Large intestine (tissue), 3 donors: ENCODE measurements around the gene SMG6. TPM values are rescaled to one million over a fixed set of nuclear protein-coding genes. Genes with fewer than 3 reads are reported as not detected.

ENCODE experiments used
- DNase-seq, 2 donors: peaks; one replicate each; pipeline versions ENCODE4 v3.0.0 to v3.0.0-alpha.2; 2013
- H3K27ac ChIP-seq: one replicate; pipeline ENCODE4 v1.5.1; 2013; ENCODE audit warnings: low read length
- H3K27me3 ChIP-seq: 2 replicates; pipeline ENCODE4 v1.6.1; 2013; ENCODE audit warnings: low read length; ENCODE audit not compliant: control insufficient read depth, insufficient read depth
- H3K36me3 ChIP-seq: 2 replicates; pipeline ENCODE4 v1.6.1; 2013; ENCODE audit warnings: low read length; ENCODE audit not compliant: control insufficient read depth, insufficient read depth
- H3K4me1 ChIP-seq: one replicate; pipeline ENCODE4 v1.6.1; 2013; ENCODE audit warnings: low read length; ENCODE audit not compliant: control insufficient read depth, insufficient read depth
- H3K4me3 ChIP-seq: one replicate; pipeline ENCODE4 v1.5.1; 2013; ENCODE audit warnings: low read length
- H3K9me3 ChIP-seq: one replicate; pipeline ENCODE4 v1.6.1; 2013; ENCODE audit warnings: mild to moderate bottlenecking, low read depth, low read length, moderate library complexity; ENCODE audit not compliant: control insufficient read depth
- WGBS: methylation state at CpG from one replicate; pipeline ENCODE4 v1.1.5; 2013; ENCODE audit warnings: low lambda C conversion rate; ENCODE audit not compliant: insufficient coverage; 5-methylcytosine and 5-hydroxymethylcytosine counted together
- polyA plus RNA-seq: library from polyadenylated mRNA; unstranded; fragments of 120-200 nt; gene quantifications from one replicate; pipeline ENCODE4 v1.2.1, GENCODE V29; 2013

The SMG6 gene
- polyA plus RNA-seq, 1 donor, result 18.0 TPM

DNA sequence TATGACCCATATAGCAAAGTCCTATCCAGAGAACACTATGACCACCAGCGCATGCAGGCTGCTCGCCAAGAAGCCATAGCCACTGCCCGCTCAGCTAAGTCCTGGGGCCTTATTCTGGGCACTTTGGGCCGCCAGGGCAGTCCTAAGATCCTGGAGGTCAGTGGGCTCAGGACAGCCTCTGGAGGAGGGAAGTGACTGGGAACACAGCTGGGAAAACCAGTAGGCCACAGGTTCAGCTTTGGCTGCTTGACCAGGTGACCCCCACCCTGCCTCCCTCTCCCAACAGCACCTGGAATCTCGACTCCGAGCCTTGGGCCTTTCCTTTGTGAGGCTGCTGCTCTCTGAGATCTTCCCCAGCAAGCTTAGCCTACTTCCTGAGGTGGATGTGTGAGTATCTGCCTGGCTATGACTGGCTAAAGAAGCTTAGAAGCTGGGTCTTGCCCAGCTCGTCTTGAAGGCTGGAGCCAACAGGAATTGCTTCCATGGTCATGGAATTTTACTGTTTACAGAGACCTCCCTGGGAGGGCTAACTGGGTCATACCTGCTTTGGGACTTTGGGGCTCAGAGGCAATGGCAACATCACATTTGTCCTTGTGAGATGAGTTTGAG, 263.3 kb downstream of the SMG6 start:
- Histone ChIP-seq H3K36me3 (peaks cover 62% of the 10 kb centered on the region), H3K4me3 (no peak overlapping the region), H3K27ac (no peak overlapping the region), H3K9me3 (no peaks in the 10 kb centered on the region), H3K4me1 (peaks cover 12% of the 10 kb centered on the region), H3K27me3 (no peaks in the 10 kb centered on the region)
- WGBS, result no CpG with 5 or more reads among the region's 7 CpGs
- no peak for DNase-seq

DNA sequence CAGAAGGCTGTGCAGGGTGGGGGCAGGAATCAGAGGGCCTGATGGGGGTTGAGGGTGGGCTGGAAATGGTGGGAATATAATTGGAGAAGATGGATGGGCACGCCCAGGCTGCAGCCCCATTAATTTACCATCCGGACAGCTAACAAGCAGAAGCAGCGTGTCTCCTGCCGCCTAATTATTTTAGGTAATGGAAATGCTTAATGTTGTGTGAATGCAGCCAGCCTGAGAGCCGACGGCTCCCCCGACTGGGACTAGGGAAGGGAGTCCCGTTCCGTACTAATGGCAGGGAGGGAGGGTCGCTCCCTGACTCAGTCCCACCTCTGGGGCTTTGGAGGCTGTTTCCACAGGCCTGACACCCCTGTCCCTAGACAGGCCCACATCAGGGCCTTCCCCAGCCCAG, 266.4 kb downstream of the SMG6 start:
- Histone ChIP-seq H3K4me1 (peaks cover 4% of the 10 kb centered on the region), H3K9me3 (no peaks in the 10 kb centered on the region), H3K36me3 (peaks cover 53% of the 10 kb centered on the region), H3K27me3 (no peaks in the 10 kb centered on the region), H3K27ac (no peak overlapping the region), H3K4me3 (no peak overlapping the region)
- DNase-seq, result no peak
- no CpG with 5 or more reads among the region's 10 CpGs for WGBS

DNA sequence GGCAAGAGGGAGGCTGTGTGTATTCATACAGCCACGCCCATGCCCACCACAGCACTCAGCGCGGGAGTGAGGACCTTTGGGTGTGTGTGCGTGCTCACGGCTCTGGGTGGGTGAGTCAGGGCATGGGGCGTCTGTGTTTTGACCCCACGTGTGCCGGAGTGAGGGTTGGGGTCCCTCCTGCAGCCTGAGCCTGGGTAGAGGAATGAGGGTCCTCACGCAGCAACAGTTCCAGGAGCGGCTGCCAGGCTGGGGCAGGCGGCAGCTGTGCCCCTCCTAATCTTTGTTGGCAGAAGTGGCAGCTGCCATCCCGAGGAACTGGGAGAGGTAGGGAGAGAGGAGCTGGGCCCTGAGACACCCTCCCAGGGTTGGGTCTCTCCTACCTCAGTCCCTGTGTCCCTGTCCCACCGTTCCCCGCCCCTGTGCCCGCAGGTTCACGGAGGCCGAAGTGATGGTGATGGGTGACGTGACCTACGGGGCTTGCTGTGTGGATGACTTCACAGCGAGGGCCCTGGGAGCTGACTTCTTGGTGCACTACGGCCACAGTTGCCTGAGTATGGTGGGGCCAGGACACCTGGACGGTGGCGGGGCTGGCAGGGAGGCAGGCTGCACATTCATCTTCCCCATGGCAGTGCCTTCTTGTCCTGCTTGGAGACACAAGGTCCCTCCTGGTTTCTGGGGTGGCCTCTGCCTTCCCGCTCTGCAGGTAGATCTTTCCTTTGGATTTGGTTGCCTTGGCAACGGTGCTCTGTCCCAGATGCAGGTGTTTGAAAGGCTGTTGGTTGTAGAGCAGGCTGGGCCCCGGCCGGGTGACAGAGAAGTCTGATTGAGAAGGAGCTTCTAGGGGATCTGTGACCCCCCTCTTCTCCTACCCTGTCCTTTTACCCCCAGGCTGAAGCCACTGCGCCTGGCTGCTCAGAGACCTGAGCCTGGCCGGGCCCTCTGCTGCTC, 267.8 kb downstream of the SMG6 start:
- Histone ChIP-seq H3K4me3 (no peak overlapping the region), H3K27ac (no peak overlapping the region), H3K27me3 (no peaks in the 10 kb centered on the region), H3K9me3 (no peaks in the 10 kb centered on the region), H3K36me3 (peaks cover 53% of the 10 kb centered on the region), H3K4me1 (peaks cover 3% of the 10 kb centered on the region)
- no peak for DNase-seq
- WGBS, result no CpG with 5 or more reads among the region's 29 CpGs

DNA sequence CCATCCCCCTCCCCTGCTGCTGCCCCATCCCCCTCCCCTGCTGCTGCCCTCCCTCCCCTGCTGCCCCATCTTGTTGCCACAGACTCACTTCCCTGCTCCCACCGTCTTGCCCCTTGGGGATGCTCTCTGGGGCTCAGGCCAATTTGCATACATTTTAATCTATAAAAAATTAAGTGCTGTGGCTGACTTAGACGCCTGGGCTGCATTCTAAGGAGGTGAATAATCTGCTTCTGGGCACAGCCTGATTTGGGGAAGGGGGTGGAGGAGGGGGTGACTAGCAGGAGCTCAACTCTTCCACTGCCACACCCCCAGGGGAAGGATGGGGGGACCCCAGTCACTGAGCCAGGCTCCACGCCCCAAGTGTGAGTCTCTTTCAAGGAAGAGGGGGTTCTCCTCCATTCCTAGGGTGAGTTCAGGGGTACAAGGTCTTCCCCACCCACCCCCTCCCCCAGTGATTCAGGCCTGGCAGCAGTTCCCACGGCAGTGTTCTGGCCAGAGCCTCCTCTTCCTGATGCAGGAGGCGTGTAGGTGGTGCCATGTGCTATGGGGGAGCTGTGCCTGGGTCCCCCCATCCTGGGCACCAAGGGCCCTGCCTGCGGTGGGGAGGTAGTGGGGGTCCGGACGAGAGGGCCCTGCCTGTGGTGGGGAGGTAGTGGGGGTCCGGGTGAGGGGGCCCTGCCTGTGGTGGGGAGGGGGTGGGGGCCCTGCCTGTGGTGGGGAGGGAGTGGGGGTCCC, 268.6 kb downstream of the SMG6 start:
- WGBS, result no CpG with 5 or more reads among the region's 9 CpGs
- Histone ChIP-seq H3K4me3 (no peak overlapping the region), H3K4me1 (peaks cover 4% of the 10 kb centered on the region), H3K27ac (no peak overlapping the region), H3K9me3 (no peaks in the 10 kb centered on the region), H3K27me3 (no peaks in the 10 kb centered on the region), H3K36me3 (peaks cover 47% of the 10 kb centered on the region)
- no peak for DNase-seq

DNA sequence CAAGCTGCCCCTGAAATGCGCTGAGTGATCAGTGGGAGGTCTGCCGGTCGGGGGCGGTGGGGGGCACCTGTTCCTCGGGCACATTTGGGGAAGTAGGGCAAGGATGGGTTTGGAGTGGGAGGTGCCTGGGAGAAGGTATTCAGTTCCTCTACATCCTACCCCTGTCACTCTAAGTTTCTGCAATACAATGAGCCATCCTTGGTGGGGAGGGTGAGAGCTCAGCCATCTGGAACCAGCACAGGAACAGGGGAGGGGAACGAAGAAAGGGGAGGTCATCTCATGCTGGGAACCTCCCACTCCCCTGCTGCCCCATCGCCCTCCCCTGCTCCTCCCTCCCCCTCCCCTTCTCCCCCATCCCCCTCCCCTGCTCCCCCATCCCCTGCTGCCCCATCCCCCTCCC, 269.4 kb downstream of the SMG6 start:
- H3K4me1 ChIP-seq, result peaks cover 7% of the 10 kb centered on the region
- no peak overlapping the region for H3K4me3 ChIP-seq
- no peak overlapping the region for H3K27ac ChIP-seq
- peaks cover 4% of the 10 kb centered on the region for H3K27me3 ChIP-seq
- no CpG with 5 or more reads among the region's 7 CpGs for WGBS
- no peak for DNase-seq
- H3K36me3 ChIP-seq, result peaks cover 44% of the 10 kb centered on the region
- no peaks in the 10 kb centered on the region for H3K9me3 ChIP-seq

DNA sequence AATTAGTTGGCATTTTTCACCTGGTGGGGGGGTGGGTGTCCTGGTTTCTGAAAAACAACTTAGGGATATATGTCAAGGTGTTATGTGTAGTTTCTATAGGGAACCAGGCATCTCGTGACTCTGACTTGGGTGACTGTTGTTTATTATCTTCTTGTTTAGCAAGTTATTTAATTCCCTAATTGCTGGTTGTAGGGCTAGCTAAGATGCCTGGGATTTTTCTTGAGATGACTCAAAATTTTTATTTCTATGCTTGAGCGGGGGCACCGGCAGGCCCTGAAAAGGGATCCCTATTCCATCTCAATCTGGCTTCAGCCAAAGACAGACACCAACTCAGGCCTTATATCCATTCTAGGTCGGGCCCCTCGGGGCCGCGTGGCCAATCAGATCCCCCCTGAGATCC, 270.4 kb downstream of the SMG6 start:
- no CpG with 5 or more reads among the region's 7 CpGs for WGBS
- Histone ChIP-seq H3K27ac (no peak overlapping the region), H3K9me3 (no peaks in the 10 kb centered on the region), H3K36me3 (peaks cover 38% of the 10 kb centered on the region), H3K27me3 (peaks cover 13% of the 10 kb centered on the region), H3K4me1 (peaks cover 7% of the 10 kb centered on the region), H3K4me3 (no peak overlapping the region)
- DNase-seq, result no peak

DNA sequence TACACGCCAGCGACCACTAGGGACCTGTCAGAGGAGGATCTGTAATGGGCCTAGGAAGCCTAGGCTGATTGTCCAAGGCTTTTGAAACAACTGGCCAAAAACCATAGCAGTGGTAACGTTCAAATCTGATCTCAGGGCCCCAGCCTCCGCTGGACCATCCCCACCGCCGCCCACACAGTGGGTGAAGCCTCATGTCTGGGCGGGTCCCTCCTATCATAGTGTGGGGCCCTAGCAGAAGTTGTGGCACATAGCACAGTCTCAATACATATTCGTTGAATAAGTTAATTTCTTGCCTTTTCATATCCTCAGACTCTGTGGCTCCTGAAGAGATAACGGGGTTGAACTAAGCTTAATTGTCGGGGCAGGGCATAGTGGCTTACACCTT, 272.8 kb downstream of the SMG6 start:
- no peak for DNase-seq
- Histone ChIP-seq H3K4me3 (peak overlapping the region; percentile 97), H3K27ac (no peak overlapping the region)

DNA sequence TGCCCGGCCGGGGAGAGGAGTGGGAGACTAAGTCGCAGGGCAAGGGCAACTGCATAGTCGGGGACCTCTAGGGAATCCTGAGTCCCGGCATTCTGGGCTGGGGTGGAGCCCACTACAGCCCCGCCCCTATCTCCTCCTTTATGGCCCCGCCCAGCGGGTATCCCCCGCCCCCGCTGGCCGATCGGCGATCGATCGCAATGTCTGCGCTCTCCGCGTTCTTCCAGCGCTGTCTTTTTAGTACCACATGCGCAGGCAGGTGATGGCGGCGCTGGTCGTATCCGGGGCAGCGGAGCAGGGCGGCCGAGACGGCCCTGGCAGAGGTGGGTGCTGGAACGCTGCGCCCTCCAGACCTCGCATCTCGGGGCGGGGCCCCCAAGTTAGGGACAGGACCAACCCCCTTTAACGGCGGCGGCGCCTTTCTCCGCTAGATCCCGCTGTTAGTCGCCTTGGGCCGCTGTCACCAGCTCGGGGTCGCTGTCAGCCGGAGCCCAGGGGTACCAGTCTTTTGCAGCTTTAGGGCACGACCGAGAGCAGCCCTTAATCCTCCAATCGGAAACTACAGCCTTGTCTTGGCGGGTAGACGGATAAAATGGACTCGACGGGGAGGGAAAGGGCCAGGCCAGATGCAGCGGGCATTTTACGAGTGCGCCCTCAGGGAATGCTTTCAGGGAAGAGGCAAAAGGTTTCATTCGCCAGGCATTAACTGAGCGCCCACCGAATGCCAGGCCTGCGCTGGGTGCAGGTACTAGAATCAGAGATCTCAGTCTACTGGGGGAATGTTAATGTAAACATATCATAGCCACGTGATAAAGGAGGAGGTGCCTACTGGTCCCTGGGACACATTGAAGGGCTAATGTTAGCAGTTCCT, 273.4 kb downstream of the SMG6 start, which contains the start of gene DPH1:
TSS of gene DPH1 (plus strand) at position 243 of the 868 bp plus-strand sequence. CDS start at position 260, 17 bp downstream.
- Histone ChIP-seq H3K27me3 (peaks cover 41% of the 10 kb centered on the region), H3K4me1 (peaks cover 17% of the 10 kb centered on the region), H3K27ac (peak within 1 kb of the TSS; percentile 31), H3K4me3 (peak within 1 kb of the TSS; percentile 97), H3K9me3 (peaks cover 3% of the 10 kb centered on the region), H3K36me3 (peaks cover 12% of the 10 kb centered on the region)
- WGBS, result no CpG with 5 or more reads among the region's 59 CpGs
- DNase-seq, result peak; percentile 73 to 83

More for the DNA sequence above, 272.8 kb downstream of the SMG6 start:
- Histone ChIP-seq H3K27me3 (peaks cover 35% of the 10 kb centered on the region), H3K4me1 (peaks cover 11% of the 10 kb centered on the region), H3K36me3 (peaks cover 16% of the 10 kb centered on the region), H3K9me3 (peaks cover 2% of the 10 kb centered on the region)
- no CpG with 5 or more reads among the region's 10 CpGs for WGBS

DNA sequence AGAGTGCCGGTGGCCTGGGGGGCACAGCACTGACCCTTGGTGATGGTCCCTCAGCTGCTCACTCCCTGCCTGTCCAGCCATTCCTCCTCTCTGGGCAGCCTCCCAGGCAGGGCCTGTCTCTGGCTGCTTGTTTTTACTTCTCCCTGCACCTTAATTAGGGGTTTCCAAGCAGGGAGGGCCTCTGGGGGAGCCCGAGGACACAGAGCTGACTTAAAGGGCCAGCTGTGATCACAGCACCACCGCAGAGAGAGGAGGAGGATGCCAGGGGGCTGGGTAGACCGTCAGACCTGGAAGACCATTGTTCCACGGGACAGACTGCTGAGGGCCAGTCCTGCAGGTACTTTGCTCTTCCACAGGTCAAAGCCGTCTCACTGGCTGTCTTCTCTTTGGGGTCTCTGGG, 274.8 kb downstream of the SMG6 start:
- H3K9me3 ChIP-seq, result peaks cover 3% of the 10 kb centered on the region
- WGBS, result no CpG with 5 or more reads among the region's 6 CpGs
- peaks cover 54% of the 10 kb centered on the region for H3K27me3 ChIP-seq

More for the DNA sequence above, 274.8 kb downstream of the SMG6 start:
- Histone ChIP-seq H3K4me3 (no peak overlapping the region), H3K36me3 (peaks cover 8% of the 10 kb centered on the region), H3K4me1 (peaks cover 22% of the 10 kb centered on the region), H3K27ac (no peak overlapping the region)
- no peak for DNase-seq
